ENCODE measurements around the gene CHD1. TPM values are rescaled to one million over a fixed set of nuclear protein-coding genes. Genes with fewer than 3 reads are reported as not detected.

CHD1 gene
- total RNA-seq, 1 experiment from 2014 or later: 41.8 TPM

DNA sequence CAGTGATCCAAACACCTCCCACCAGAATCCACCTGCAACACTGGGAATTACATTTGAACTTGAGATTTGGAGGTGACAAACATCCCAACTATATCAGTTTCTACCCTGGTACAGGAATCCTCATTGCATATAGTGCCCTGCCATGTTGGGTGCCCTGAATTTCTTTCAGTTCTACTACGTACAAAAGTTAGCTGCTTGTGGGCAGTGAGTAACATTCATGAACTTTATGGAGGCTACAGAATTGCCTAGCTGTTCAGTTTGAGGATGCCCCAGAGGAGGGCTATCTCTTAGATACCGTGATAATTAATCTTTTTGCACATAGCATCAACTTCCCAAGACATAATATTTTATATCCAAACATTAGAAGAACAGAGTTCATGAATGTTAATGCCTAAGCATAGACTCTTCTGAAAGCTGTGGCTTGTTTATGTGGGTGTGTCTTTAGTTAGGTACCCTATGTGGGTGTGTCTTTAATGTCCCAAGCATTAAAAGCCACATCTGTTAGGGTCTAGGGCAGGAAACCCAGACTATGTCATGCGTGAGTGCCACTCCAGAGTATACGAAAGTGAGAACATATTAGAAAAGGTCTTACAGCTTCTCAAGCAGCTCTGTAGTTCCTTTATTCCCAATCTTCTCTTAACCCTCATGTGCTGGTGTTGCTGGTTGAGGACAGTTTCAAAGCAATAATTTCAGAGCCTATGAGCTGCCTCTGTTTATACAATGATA, 47.0 kb upstream of the CHD1 start:
- no peak for TF ChIP-seq FOXK1 (CRISPR knock-in tag; IDR thresholded peaks at IDR 0.05)
- TF ChIP-seq, protein P1, sequence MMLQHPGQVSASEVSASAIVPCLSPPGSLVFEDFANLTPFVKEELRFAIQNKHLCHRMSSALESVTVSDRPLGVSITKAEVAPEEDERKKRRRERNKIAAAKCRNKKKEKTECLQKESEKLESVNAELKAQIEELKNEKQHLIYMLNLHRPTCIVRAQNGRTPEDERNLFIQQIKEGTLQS (CRISPR knock-in tag; conservative IDR thresholded peaks at IDR 0.05): no peak
- no peak for TF ChIP-seq ESRRA (CRISPR knock-in tag; IDR thresholded peaks at IDR 0.05; ENCODE audit: borderline replicate concordance)
- TF ChIP-seq, protein P2, sequence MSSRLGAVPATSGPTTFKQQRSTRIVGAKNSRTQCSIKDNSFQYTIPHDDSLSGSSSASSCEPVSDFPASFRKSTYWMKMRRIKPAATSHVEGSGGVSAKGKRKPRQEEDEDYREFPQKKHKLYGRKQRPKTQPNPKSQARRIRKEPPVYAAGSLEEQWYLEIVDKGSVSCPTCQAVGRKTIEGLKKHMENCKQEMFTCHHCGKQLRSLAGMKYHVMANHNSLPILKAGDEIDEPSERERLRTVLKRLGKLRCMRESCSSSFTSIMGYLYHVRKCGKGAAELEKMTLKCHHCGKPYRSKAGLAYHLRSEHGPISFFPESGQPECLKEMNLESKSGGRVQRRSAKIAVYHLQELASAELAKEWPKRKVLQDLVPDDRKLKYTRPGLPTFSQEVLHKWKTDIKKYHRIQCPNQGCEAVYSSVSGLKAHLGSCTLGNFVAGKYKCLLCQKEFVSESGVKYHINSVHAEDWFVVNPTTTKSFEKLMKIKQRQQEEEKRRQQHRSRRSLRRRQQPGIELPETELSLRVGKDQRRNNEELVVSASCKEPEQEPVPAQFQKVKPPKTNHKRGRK (CRISPR knock-in tag; IDR thresholded peaks at IDR 0.05; ENCODE audit: borderline replicate concordance): no peak
- TF ChIP-seq KAT7 (CRISPR knock-in tag; IDR thresholded peaks at IDR 0.05; ENCODE audit: borderline replicate concordance): no peak
- TF ChIP-seq ZNF263 (CRISPR knock-in tag; IDR thresholded peaks at IDR 0.05; ENCODE audit: low read depth): no peak
- TF ChIP-seq HMGA2 (CRISPR knock-in tag; IDR thresholded peaks at IDR 0.05): no peak
- TF ChIP-seq SOX15 (CRISPR knock-in tag; IDR thresholded peaks at IDR 0.05): no peak
- TF ChIP-seq CREM (CRISPR knock-in tag; IDR thresholded peaks at IDR 0.05): no peak
- TF ChIP-seq, protein P3, sequence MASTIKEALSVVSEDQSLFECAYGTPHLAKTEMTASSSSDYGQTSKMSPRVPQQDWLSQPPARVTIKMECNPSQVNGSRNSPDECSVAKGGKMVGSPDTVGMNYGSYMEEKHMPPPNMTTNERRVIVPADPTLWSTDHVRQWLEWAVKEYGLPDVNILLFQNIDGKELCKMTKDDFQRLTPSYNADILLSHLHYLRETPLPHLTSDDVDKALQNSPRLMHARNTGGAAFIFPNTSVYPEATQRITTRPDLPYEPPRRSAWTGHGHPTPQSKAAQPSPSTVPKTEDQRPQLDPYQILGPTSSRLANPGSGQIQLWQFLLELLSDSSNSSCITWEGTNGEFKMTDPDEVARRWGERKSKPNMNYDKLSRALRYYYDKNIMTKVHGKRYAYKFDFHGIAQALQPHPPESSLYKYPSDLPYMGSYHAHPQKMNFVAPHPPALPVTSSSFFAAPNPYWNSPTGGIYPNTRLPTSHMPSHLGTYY (CRISPR knock-in tag; IDR thresholded peaks at IDR 0.05): no peak
- no peak for TF ChIP-seq FOXJ3 (CRISPR knock-in tag; IDR thresholded peaks at IDR 0.05; ENCODE audit: borderline replicate concordance)
- TF ChIP-seq, protein P4, sequence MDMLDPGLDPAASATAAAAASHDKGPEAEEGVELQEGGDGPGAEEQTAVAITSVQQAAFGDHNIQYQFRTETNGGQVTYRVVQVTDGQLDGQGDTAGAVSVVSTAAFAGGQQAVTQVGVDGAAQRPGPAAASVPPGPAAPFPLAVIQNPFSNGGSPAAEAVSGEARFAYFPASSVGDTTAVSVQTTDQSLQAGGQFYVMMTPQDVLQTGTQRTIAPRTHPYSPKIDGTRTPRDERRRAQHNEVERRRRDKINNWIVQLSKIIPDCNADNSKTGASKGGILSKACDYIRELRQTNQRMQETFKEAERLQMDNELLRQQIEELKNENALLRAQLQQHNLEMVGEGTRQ (CRISPR knock-in tag; IDR thresholded peaks at IDR 0.05): no peak
- TF ChIP-seq, protein P5, sequence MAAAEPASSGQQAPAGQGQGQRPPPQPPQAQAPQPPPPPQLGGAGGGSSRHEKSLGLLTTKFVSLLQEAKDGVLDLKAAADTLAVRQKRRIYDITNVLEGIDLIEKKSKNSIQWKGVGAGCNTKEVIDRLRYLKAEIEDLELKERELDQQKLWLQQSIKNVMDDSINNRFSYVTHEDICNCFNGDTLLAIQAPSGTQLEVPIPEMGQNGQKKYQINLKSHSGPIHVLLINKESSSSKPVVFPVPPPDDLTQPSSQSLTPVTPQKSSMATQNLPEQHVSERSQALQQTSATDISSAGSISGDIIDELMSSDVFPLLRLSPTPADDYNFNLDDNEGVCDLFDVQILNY (CRISPR knock-in tag; IDR thresholded peaks at IDR 0.05): no peak
- TF ChIP-seq, protein P6, sequence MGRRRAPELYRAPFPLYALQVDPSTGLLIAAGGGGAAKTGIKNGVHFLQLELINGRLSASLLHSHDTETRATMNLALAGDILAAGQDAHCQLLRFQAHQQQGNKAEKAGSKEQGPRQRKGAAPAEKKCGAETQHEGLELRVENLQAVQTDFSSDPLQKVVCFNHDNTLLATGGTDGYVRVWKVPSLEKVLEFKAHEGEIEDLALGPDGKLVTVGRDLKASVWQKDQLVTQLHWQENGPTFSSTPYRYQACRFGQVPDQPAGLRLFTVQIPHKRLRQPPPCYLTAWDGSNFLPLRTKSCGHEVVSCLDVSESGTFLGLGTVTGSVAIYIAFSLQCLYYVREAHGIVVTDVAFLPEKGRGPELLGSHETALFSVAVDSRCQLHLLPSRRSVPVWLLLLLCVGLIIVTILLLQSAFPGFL (CRISPR knock-in tag; IDR thresholded peaks at IDR 0.05; ENCODE audit: borderline replicate concordance): no peak
- TF ChIP-seq ZNF396 (CRISPR knock-in tag; IDR thresholded peaks at IDR 0.05; ENCODE audit: borderline replicate concordance): no peak
- TF ChIP-seq MYBL2 (CRISPR knock-in tag; IDR thresholded peaks at IDR 0.05): no peak
- TF ChIP-seq TEAD1 (CRISPR knock-in tag; IDR thresholded peaks at IDR 0.05): no peak
- no peak for TF ChIP-seq ZNF671 (CRISPR knock-in tag; IDR thresholded peaks at IDR 0.05)
- TF ChIP-seq ETV6 (CRISPR knock-in tag; IDR thresholded peaks at IDR 0.05): no peak
- TF ChIP-seq TP53 (CRISPR knock-in tag; IDR thresholded peaks at IDR 0.05): no peak
- H3K4me1 Mint-ChIP-seq: no peaks in the 10 kb centered on the region
- CTCF ChIA-PET: no interaction called here
- ATAC-seq (no peak), DNase-seq (ENCODE audit: low spot score) (no peak)
- no peaks in the 10 kb centered on the region for H3K36me3 Mint-ChIP-seq
- H3K27me3 Mint-ChIP-seq (ENCODE audit: low read depth): no peaks in the 10 kb centered on the region; the same call in 1 of the 2 replicates
- POLR2A ChIA-PET: no interaction called here
- H3K4me3 Mint-ChIP-seq: no peak overlapping the region
- no peaks in the 10 kb centered on the region for H3K9me3 Mint-ChIP-seq
- H3K27ac Mint-ChIP-seq: no peak overlapping the region

DNA sequence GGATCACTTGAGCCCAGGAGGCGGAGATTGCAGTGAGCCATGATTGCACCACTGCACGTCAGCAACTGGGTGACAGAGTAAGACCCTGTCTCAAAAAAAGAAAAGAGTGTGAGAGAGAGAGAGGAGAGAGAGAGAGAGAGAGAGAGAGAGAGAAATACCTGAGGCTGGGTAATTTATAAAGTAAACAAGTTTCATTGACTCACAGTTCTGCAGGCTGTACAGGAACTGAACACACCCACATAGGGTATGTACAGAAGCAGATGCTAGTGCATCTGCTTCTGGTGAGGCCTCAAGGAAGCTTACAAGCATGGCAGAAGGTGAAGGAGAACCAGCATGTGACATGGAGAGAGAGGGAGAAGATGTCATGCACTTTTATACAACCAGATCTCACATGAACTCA, 46.4 kb upstream of the CHD1 start:
- no peak for DNase-seq (ENCODE audit: low spot score)
- TF ChIP-seq, protein P6 (CRISPR knock-in tag; IDR thresholded peaks at IDR 0.05; ENCODE audit: borderline replicate concordance): no peak
- no peak for TF ChIP-seq NR2C2 (CRISPR knock-in tag; IDR thresholded peaks at IDR 0.05)
- TF ChIP-seq, protein P7, sequence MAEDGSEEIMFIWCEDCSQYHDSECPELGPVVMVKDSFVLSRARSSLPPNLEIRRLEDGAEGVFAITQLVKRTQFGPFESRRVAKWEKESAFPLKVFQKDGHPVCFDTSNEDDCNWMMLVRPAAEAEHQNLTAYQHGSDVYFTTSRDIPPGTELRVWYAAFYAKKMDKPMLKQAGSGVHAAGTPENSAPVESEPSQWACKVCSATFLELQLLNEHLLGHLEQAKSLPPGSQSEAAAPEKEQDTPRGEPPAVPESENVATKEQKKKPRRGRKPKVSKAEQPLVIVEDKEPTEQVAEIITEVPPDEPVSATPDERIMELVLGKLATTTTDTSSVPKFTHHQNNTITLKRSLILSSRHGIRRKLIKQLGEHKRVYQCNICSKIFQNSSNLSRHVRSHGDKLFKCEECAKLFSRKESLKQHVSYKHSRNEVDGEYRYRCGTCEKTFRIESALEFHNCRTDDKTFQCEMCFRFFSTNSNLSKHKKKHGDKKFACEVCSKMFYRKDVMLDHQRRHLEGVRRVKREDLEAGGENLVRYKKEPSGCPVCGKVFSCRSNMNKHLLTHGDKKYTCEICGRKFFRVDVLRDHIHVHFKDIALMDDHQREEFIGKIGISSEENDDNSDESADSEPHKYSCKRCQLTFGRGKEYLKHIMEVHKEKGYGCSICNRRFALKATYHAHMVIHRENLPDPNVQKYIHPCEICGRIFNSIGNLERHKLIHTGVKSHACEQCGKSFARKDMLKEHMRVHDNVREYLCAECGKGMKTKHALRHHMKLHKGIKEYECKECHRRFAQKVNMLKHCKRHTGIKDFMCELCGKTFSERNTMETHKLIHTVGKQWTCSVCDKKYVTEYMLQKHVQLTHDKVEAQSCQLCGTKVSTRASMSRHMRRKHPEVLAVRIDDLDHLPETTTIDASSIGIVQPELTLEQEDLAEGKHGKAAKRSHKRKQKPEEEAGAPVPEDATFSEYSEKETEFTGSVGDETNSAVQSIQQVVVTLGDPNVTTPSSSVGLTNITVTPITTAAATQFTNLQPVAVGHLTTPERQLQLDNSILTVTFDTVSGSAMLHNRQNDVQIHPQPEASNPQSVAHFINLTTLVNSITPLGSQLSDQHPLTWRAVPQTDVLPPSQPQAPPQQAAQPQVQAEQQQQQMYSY (CRISPR knock-in tag; IDR thresholded peaks at IDR 0.05): no peak
- TF ChIP-seq, protein P8, sequence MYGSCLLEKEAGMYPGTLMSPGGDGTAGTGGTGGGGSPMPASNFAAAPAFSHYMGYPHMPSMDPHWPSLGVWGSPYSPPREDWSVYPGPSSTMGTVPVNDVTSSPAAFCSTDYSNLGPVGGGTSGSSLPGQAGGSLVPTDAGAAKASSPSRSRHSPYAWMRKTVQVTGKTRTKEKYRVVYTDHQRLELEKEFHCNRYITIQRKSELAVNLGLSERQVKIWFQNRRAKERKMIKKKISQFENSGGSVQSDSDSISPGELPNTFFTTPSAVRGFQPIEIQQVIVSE (CRISPR knock-in tag; IDR thresholded peaks at IDR 0.05; ENCODE audit: borderline replicate concordance): no peak
- no peak for TF ChIP-seq GRHL2 (CRISPR knock-in tag; IDR thresholded peaks at IDR 0.05; ENCODE audit: insufficient replicate concordance, severe bottlenecking)

More for the DNA sequence above, 46.4 kb upstream of the CHD1 start:
- Mint-ChIP-seq H3K27me3 (ENCODE audit: low read depth) (no peaks in the 10 kb centered on the region; the same call in 1 of the 2 replicates), H3K9me3 (no peaks in the 10 kb centered on the region), H3K27ac (no peak overlapping the region), H3K4me1 (no peaks in the 10 kb centered on the region), H3K36me3 (no peaks in the 10 kb centered on the region), H3K4me3 (no peak overlapping the region)
- ChIA-PET CTCF (no interaction called here), POLR2A (no interaction called here)
- ATAC-seq: no peak

Data from WTC11 (cell line).